K562 (cell line): ENCODE measurements around the gene IFI30. TPM values are rescaled to one million over a fixed set of nuclear protein-coding genes. Genes with fewer than 3 reads are reported as not detected.

Source experiments
- ATAC-seq: fragments of 200-7000 bp; cut with Tn5 transposase; 3 replicates; pipeline ENCODE4 v1.9.1; 2020; ENCODE audit warnings: moderate library complexity
- BruUV-seq: library from RNA; stranded (reverse); fragments of 400-500 nt; replicated peaks from 2 replicates; lab custom pipeline; 2021; lab: Mats Ljungman, UMichigan
- CTCF ChIA-PET: fragments of 300-600 bp; formaldehyde crosslinking; extraction: SDS; loops from one replicate; lab custom pipeline; 2021; ENCODE audit warnings: low intra/inter-chr PET ratio; lab: Yijun Ruan, JAX
- POLR2A ChIA-PET: fragments of 300-600, 350-650 bp; sonication (Branson Sonifier 250); formaldehyde crosslinking; extraction: SDS; loops from one replicate; lab custom pipeline; 2021; ENCODE audit warnings: antibody characterized with exemption, inconsistent platforms; lab: Yijun Ruan, JAX
- DNase-seq, 4 experiments: peaks; one replicate each; pipeline versions ENCODE4 v3.0.0 to v3.0.0-alpha.2; 2011 to 2018; ENCODE audit warnings: low spot score in 3 of 4, mixed read lengths in 3 of 4; ENCODE audit errors: extremely low read depth in 1 of 4
- FAIRE-seq: peaks from 2 replicates; lab custom pipeline; 2011; peaks lifted over from hg19 to GRCh38; lab: Jason Lieb, UNC
- H2AFZ ChIP-seq: 2 replicates; pipeline ENCODE4 v1.6.0; 2011; ENCODE audit warnings: low read depth, low read length, control low read depth, inconsistent platforms
- H3K27ac ChIP-seq: fragments of 200-600 bp; 3 replicates; pipeline ENCODE4 v1.8.0; 2011; ENCODE audit warnings: low read depth, mild to moderate bottlenecking, control low read depth, inconsistent platforms, low read length, moderate library complexity, mixed read lengths; ENCODE audit errors: extremely low read depth
- H3K27me3 ChIP-seq, 2 experiments: fragments of 300-600 bp in 1 of 2; 2 replicates in 1 of 2; 3 replicates in 1 of 2; pipeline versions ENCODE4 v1.6.0 to v1.8.0; 2011; ENCODE audit warnings: inconsistent platforms in 2 of 2, low read length in 2 of 2, mild to moderate bottlenecking in 1 of 2, mixed read lengths in 1 of 2, moderate library complexity in 1 of 2; ENCODE audit not compliant: control insufficient read depth in 2 of 2, insufficient read depth in 2 of 2
- H3K36me3 ChIP-seq: fragments of 300-600 bp; 3 replicates; pipeline ENCODE4 v1.8.0; 2011; ENCODE audit warnings: mild to moderate bottlenecking, low read length, inconsistent platforms; ENCODE audit not compliant: control insufficient read depth, insufficient read depth
- H3K4me1 ChIP-seq, 2 experiments: fragments of 200-600 bp in 1 of 2; replicated peaks in 1 of 2; 2 replicates in 1 of 2; 3 replicates in 1 of 2; pipeline versions ENCODE4 v1.5.1 to v1.8.0; 2011; ENCODE audit warnings: inconsistent platforms in 2 of 2, low read length in 2 of 2, mild to moderate bottlenecking in 1 of 2, mixed read lengths in 1 of 2, moderate library complexity in 1 of 2; ENCODE audit not compliant: control insufficient read depth in 2 of 2, insufficient read depth in 2 of 2
- H3K4me2 ChIP-seq: 2 replicates; pipeline ENCODE4 v1.6.1; 2011; ENCODE audit warnings: low read length, control low read depth, inconsistent platforms, mixed read lengths; ENCODE audit not compliant: insufficient read depth
- H3K4me3 ChIP-seq: fragments of 200-600 bp; sonication (generic), shearing (Covaris generic); 2 replicates; pipeline ENCODE4 v1.5.1; 2016; ENCODE audit warnings: control low read depth, inconsistent platforms
- H3K79me2 ChIP-seq: fragments of 200-600 bp; 3 replicates; pipeline ENCODE4 v1.8.0; 2011; ENCODE audit warnings: low read length, inconsistent platforms; ENCODE audit not compliant: control insufficient read depth, insufficient read depth
- H3K9ac ChIP-seq, 2 experiments: 2 replicates each; pipeline versions ENCODE4 v1.6.0 to v1.6.1; 2011; ENCODE audit warnings: low read depth in 2 of 2, low read length in 2 of 2, control low read depth in 1 of 2, inconsistent platforms in 1 of 2, mild to moderate bottlenecking in 1 of 2, mixed read lengths in 1 of 2; ENCODE audit not compliant: insufficient read depth in 1 of 2
- H3K9me1 ChIP-seq: one replicate; pipeline ENCODE4 v1.6.0; 2011; ENCODE audit warnings: inconsistent platforms, mild to moderate bottlenecking, low read length, moderate library complexity; ENCODE audit not compliant: control insufficient read depth, insufficient read depth
- H3K9me3 ChIP-seq: replicated peaks from 2 replicates; pipeline ENCODE4 v1.5.1; 2011; ENCODE audit warnings: low read depth, low read length, inconsistent platforms; ENCODE audit not compliant: control insufficient read depth, insufficient read depth
- H4K20me1 ChIP-seq: replicated peaks from 2 replicates; pipeline ENCODE4 v1.6.1; 2011; ENCODE audit warnings: low read length, inconsistent platforms, mixed read lengths; ENCODE audit not compliant: control insufficient read depth, insufficient read depth
- ARID1B ChIP-seq: fragments of 450-650 bp; IDR thresholded peaks from 2 replicates; pipeline ENCODE4 v1.6.1; 2016; ENCODE audit warnings: antibody characterized with exemption, mild to moderate bottlenecking, inconsistent platforms
- BMI1 ChIP-seq: fragments of 150-350 bp; IDR thresholded peaks from 2 replicates; pipeline ENCODE4 v1.6.1; 2014; ENCODE audit warnings: low read length
- CREB1 ChIP-seq, 2 experiments: sonication (generic) in 1 of 2; formaldehyde crosslinking in 1 of 2; IDR thresholded peaks; 2 replicates each; pipeline versions ENCODE4 v1.6.1 to v1.8.0; 2012 to 2022; ENCODE audit warnings: inconsistent platforms in 1 of 2, mild to moderate bottlenecking in 1 of 2, missing genetic modification reagents in 1 of 2, moderate library complexity in 1 of 2
- DDX20 ChIP-seq: fragments of 450-650 bp; IDR thresholded peaks from 2 replicates; pipeline ENCODE4 v1.6.1; 2016; ENCODE audit warnings: missing genetic modification characterization, low read depth, mild to moderate bottlenecking, missing compliant biosample characterization, moderate library complexity
- MCM2 ChIP-seq: fragments of 450-650 bp; IDR thresholded peaks from 2 replicates; pipeline ENCODE4 v1.6.1; 2017; ENCODE audit warnings: low read depth, mild to moderate bottlenecking
- NFIC ChIP-seq: fragments of 450-650 bp; IDR thresholded peaks from 2 replicates; pipeline ENCODE4 v1.6.1; 2017; ENCODE audit warnings: mild to moderate bottlenecking, inconsistent platforms
- NR2C2 ChIP-seq, 2 experiments: fragments of 200-800 bp in 1 of 2; sonication (Bioruptor generic) in 1 of 2; sonication (generic) in 1 of 2; formaldehyde crosslinking in 1 of 2; IDR thresholded peaks; 2 replicates each; pipeline versions ENCODE4 v1.6.1 to v1.8.0; 2016 to 2022; ENCODE audit warnings: mild to moderate bottlenecking in 1 of 2, missing compliant biosample characterization in 1 of 2, missing genetic modification characterization in 1 of 2, missing genetic modification reagents in 1 of 2
- PHF8 ChIP-seq: fragments of 200-600 bp; sonication (generic); IDR thresholded peaks from 2 replicates; pipeline ENCODE4 v1.6.1; 2012; ENCODE audit warnings: mixed run types, mild to moderate bottlenecking, inconsistent platforms, low read length, moderate library complexity, borderline replicate concordance
- RBFOX2 ChIP-seq: fragments of 200-400 bp; formaldehyde crosslinking; IDR thresholded peaks from 2 replicates; pipeline ENCODE4 v1.6.1; 2017; ENCODE audit warnings: low read depth, mild to moderate bottlenecking, low read length, moderate library complexity
- RUNX1 ChIP-seq: sonication (generic); IDR thresholded peaks from 2 replicates; pipeline ENCODE4 v1.6.1; 2016; ENCODE audit warnings: antibody characterized with exemption, low read depth
- SIN3A ChIP-seq, 2 experiments: fragments of 150-350 bp in 1 of 2; IDR thresholded peaks; 2 replicates each; pipeline ENCODE4 v1.6.1; 2011 to 2016; ENCODE audit warnings: borderline replicate concordance in 2 of 2, low read depth in 2 of 2, low read length in 2 of 2, mild to moderate bottlenecking in 2 of 2, moderate library complexity in 2 of 2; ENCODE audit not compliant: control insufficient read depth in 1 of 2
- SMAD4 ChIP-seq: fragments of 250-450 bp; sonication (Bioruptor Pico); conservative IDR thresholded peaks from 2 replicates; pipeline ENCODE4 v1.8.0; 2021; ENCODE audit warnings: inconsistent platforms, mild to moderate bottlenecking, moderate library complexity
- TEAD1 ChIP-seq, 2 experiments: fragments of 450-650 bp in 1 of 2; sonication (generic) in 1 of 2; formaldehyde crosslinking; IDR thresholded peaks; 2 replicates each; pipeline versions ENCODE4 v1.4.0 to v1.8.0; 2020 to 2022; ENCODE audit warnings: mild to moderate bottlenecking in 2 of 2, missing genetic modification reagents in 1 of 2
- ZBTB33 ChIP-seq: sonication (generic); formaldehyde crosslinking; IDR thresholded peaks from 2 replicates; pipeline ENCODE4 v1.8.1; 2023; ENCODE audit warnings: mild to moderate bottlenecking, missing genetic modification reagents
- ZNF140 ChIP-seq: fragments of 250-450 bp; sonication (Bioruptor Pico); IDR thresholded peaks from 2 replicates; pipeline ENCODE4 v1.8.0; 2021; ENCODE audit warnings: moderate library complexity, mild to moderate bottlenecking, inconsistent platforms
- WGBS: fragments of 100-300 bp; shearing (Covaris generic); methylation state at CpG from one replicate; pipeline ENCODE4 v1.1.6; 2016; ENCODE audit warnings: low coverage, mixed read lengths; ENCODE audit not compliant: insufficient coverage; ENCODE audit errors: missing lambda C conversion rate; 5-methylcytosine and 5-hydroxymethylcytosine counted together
- in situ Hi-C: fragments of 300-500 bp; cut with MboI; formaldehyde crosslinking; loops from 4 replicates; pipeline ENCODE4 v1.15.0; 2018; ENCODE audit warnings: inconsistent platforms, mixed read lengths
- intact Hi-C: fragments of 100-400 bp; cut with micrococcal nuclease; formaldehyde crosslinking; loops from 2 replicates; pipeline ENCODE4 v1.14.2; 2022
- polyA plus RNA-seq, 8 experiments: library from polyadenylated mRNA; depleted of rRNA in 4 of 8; stranded (reverse) in 5 of 8; unstranded in 3 of 8; fragments of >200 nt; fragmentation: Nextera tagmentation in 2 of 8; fragmentation: Illumina TruSeq in 1 of 8; extraction: Ambion mirVana in 2 of 8; extraction: Trizol in 1 of 8; gene quantifications; 2 replicates each; pipeline versions ENCODE4 v1.2.1 to v1.2.3, GENCODE V29; 2011 to 2014; ENCODE audit warnings: inconsistent platforms in 1 of 8, missing spikeins in 1 of 8
- total RNA-seq, 7 experiments: library from RNA; depleted of rRNA in 6 of 7; stranded (reverse); fragments of >200 nt in 6 of 7; fragmentation: Illumina TruSeq in 2 of 7; extraction: Trizol in 2 of 7; gene quantifications; 2 replicates each; pipeline versions ENCODE4 v1.2.1 to v1.2.3, GENCODE V29; 2011 to 2021; ENCODE audit warnings: low replicate concordance in 1 of 7
- TF ChIP-seq, protein P1 (sequence below), 2 experiments: IDR thresholded peaks; 2 replicates each; pipeline ENCODE4 v1.6.1; 2011; ENCODE audit warnings: borderline replicate concordance in 1 of 2, control low read depth in 1 of 2, low read depth in 1 of 2, low read length in 1 of 2, mild to moderate bottlenecking in 1 of 2, mixed read lengths in 1 of 2, moderate library complexity in 1 of 2; ENCODE audit not compliant: insufficient read depth in 1 of 2, insufficient read length in 1 of 2, poor library complexity in 1 of 2, severe bottlenecking in 1 of 2; ENCODE audit errors: extremely low read depth in 1 of 2

The IFI30 gene
- total and polyA plus RNA-seq, 9 of the 15 experiments (the other 6 are each of a cell fraction or from before 2014, with no cell fraction given): 63.7 to 430 (median 109) TPM

DNA sequence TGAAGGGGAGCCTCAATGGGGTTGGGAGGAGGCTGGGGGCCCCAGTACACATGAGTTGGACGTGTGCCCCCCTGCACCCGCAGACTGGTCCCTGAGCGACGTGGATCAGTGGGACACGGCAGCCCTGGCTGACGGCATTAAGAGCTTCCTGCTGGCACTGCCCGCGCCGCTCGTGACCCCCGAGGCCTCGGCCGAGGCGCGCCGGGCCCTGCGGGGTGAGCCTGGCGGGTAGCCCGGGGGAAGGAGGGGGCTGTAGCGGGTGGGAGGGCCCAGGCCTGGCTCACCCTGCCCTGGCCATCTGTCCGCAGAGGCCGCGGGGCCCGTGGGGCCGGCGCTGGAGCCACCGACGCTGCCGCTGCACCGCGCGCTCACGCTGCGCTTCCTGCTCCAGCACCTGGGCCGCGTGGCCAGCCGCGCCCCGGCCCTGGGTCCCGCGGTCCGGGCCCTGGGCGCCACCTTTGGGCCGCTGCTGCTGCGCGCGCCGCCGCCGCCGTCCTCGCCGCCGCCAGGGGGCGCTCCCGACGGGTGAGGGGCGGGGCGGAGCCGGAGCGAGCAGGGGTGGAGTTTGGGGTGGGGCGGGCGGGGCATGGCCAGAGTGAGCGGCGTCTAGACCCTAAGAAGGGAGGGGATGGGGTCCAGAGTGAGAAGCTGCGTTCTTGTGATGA lies 12.5 kb upstream of the IFI30 start:
- peaks cover 16% of the 10 kb centered on the region for H4K20me1 ChIP-seq
- FAIRE-seq: no peak
- ChIA-PET POLR2A (interaction anchor here (0.7 to 0.8 kb wide), 2 partner anchors 68 to 123 kb away, joined by 3 read pairs; no protein-coding TSS in a partner anchor), CTCF (interaction anchor here (0.6 to 2.3 kb wide), 5 partner anchors 9 to 98 kb away, joined by 3 to 12 read pairs (median 3); no protein-coding TSS in a partner anchor)
- H3K4me3 ChIP-seq: peak overlapping the region; percentile 40
- H3K27me3 ChIP-seq: no peaks in the 10 kb centered on the region
- H3K79me2 ChIP-seq: peaks cover 38% of the 10 kb centered on the region
- peak; percentile 85 to 95 (median 95) for DNase-seq
- in situ Hi-C loops: loop anchor here (10.0 kb wide), 1 partner anchor 156 kb away; the partner anchor contains the start of gene ARRDC2
- peak overlapping the region; percentile 84 for H3K27ac ChIP-seq
- peak overlapping the region; percentile 81 for H3K4me2 ChIP-seq
- peaks cover 32 to 50% of the 10 kb centered on the region in 2 experiments for H3K4me1 ChIP-seq
- peaks cover 70% of the 10 kb centered on the region; the same call in 2 of the 3 replicates for H3K36me3 ChIP-seq
- ATAC-seq: peak; percentile 85
- peak overlapping the region; percentile 77 to 94 for H3K9ac ChIP-seq
- intact Hi-C loops: loop anchor here (10.0 kb wide), 1 partner anchor 156 kb away; the partner anchor contains the start of gene ARRDC2
- peaks cover 3% of the 10 kb centered on the region for H3K9me1 ChIP-seq
- H3K9me3 ChIP-seq: no peaks in the 10 kb centered on the region
- BruUV-seq: no TSS peak
- WGBS: 4% methylated on average over 36 of the region's 66 CpGs
- peak overlapping the region; percentile 54 for H2AFZ ChIP-seq
- TF ChIP-seq CREB1 (IDR thresholded peaks at IDR 0.05): no peak
- no peak for TF ChIP-seq CREB1 (CRISPR knock-in tag; IDR thresholded peaks at IDR 0.05)
- peak in 1 of 2 experiments; percentile 32; a peak in 1 of 4 replicates for TF ChIP-seq TEAD1 (CRISPR knock-in tag; IDR thresholded peaks at IDR 0.05)
- TF ChIP-seq ZNF140 (CRISPR knock-in tag): no peak
- peak; percentile 67; the same call in 1 of the 2 replicates for TF ChIP-seq PHF8
- TF ChIP-seq NFIC: peak; percentile 31; the same call in 1 of the 2 replicates
- TF ChIP-seq, protein P1, sequence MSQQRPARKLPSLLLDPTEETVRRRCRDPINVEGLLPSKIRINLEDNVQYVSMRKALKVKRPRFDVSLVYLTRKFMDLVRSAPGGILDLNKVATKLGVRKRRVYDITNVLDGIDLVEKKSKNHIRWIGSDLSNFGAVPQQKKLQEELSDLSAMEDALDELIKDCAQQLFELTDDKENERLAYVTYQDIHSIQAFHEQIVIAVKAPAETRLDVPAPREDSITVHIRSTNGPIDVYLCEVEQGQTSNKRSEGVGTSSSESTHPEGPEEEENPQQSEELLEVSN (IDR thresholded peaks at IDR 0.05; ENCODE audit: borderline replicate concordance in 1 of 2, extremely low read depth in 1 of 2, insufficient read depth in 1 of 2, insufficient read length in 1 of 2, low read depth in 1 of 2, low read length in 1 of 2, poor library complexity in 1 of 2, severe bottlenecking in 1 of 2): peak; percentile 88 to 97
- TF ChIP-seq NR2C2 (CRISPR knock-in tag; IDR thresholded peaks at IDR 0.05): no peak
- peak; percentile 56 for TF ChIP-seq NR2C2 (tag; IDR thresholded peaks at IDR 0.05)
- TF ChIP-seq RUNX1: no peak
- TF ChIP-seq RBFOX2: peak; percentile 45
- TF ChIP-seq SIN3A (IDR thresholded peaks at IDR 0.05; ENCODE audit: borderline replicate concordance in 2 of 2, control insufficient read depth in 1 of 2, low read depth in 2 of 2, low read length in 2 of 2): peak in 1 of 2 experiments; percentile 69; a peak in 1 of 4 replicates
- TF ChIP-seq DDX20: no peak
- no peak for TF ChIP-seq BMI1
- TF ChIP-seq ARID1B: no peak
- 0 out of 2 replicates have a peak, but pooled peaks have one; percentile 16 for TF ChIP-seq ZBTB33 (CRISPR knock-in tag)
- peak; percentile 61 for TF ChIP-seq SMAD4
- no peak for TF ChIP-seq MCM2
